GM12864 (cell line): ENCODE measurements around the gene LIM2.

Experiments
- DNase-seq: peaks from one replicate; pipeline ENCODE4 v3.0.0-alpha.2; 2011; ENCODE audit warnings: low read depth
- H3K4me3 ChIP-seq: 2 replicates; pipeline ENCODE4 v1.5.1; 2011; ENCODE audit warnings: mild to moderate bottlenecking, low read depth, low read length, control low read depth
- CTCF ChIP-seq: IDR thresholded peaks from 2 replicates; pipeline ENCODE4 v1.5.1; 2011; ENCODE audit warnings: low read depth, mild to moderate bottlenecking, moderate library complexity, low read length, control low read depth, inconsistent platforms; ENCODE audit errors: missing control alignments

Gene LIM2

GRCh38 chr19:51330366-51330765 lies 57.4 kb downstream of the LIM2 start:
- TF ChIP-seq CTCF: no peak
- no peak overlapping the region for H3K4me3 ChIP-seq
- no peak for DNase-seq
